ENCODE results near the gene KDM6A.

GRCh38 chrX:45068569-45068968, 195.6 kb downstream of the KDM6A start:
- TF ChIP-seq CTCF (IDR thresholded peaks at IDR 0.05) (no peak), POLR2A (IDR thresholded peaks at IDR 0.05) (no peak)

All from body of pancreas (tissue), 4 donors.